ENCODE results near the gene STRN. TPM values are rescaled to one million over a fixed set of nuclear protein-coding genes. Genes with fewer than 3 reads are reported as not detected.
A peak's percentile ranks its signal among the peaks of the same experiment; 100 is the strongest.

Gene STRN
- total and polyA plus RNA-seq, 12 donors, result 2.6 to 36.9 (median 18.1) TPM

- Histone ChIP-seq H3K9me3 (replicated peaks in 1 of 3) (no peaks in the 10 kb centered on the region), H3K27ac (peak overlapping the region in 4 of 5 donors; percentile 45 to 92 (median 82)), H3K36me3 (replicated peaks in 1 of 2) (no peaks in the 10 kb centered on the region), H3K4me1 (replicated peaks in 1 of 2) (peaks cover 0 to 18% of the 10 kb centered on the region in 2 donors), H3K27me3 (no peaks in the 10 kb centered on the region), H3K4me3 (peak overlapping the region in 3 of 4 donors; percentile 42 to 99 (median 66))
- no peak for TF ChIP-seq POLR2A (IDR thresholded peaks at IDR 0.05)
- TF ChIP-seq, protein P1, sequence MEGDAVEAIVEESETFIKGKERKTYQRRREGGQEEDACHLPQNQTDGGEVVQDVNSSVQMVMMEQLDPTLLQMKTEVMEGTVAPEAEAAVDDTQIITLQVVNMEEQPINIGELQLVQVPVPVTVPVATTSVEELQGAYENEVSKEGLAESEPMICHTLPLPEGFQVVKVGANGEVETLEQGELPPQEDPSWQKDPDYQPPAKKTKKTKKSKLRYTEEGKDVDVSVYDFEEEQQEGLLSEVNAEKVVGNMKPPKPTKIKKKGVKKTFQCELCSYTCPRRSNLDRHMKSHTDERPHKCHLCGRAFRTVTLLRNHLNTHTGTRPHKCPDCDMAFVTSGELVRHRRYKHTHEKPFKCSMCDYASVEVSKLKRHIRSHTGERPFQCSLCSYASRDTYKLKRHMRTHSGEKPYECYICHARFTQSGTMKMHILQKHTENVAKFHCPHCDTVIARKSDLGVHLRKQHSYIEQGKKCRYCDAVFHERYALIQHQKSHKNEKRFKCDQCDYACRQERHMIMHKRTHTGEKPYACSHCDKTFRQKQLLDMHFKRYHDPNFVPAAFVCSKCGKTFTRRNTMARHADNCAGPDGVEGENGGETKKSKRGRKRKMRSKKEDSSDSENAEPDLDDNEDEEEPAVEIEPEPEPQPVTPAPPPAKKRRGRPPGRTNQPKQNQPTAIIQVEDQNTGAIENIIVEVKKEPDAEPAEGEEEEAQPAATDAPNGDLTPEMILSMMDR (IDR thresholded peaks at IDR 0.05), result no peak
- no peak for DNase-seq
- intact Hi-C loops (cut with DNase I), result no loop called here
- WGBS, 4 donors, result 16 to 20% (median 18%) methylated on average over 15 of the region's 15 CpGs
Observed at GRCh38 chr2:36967236-36967876, 1.0 kb upstream of the STRN start.

GRCh38 chr2:36965751-36966369, 476 bp downstream of the STRN start:
- 0 to 2% (median 1%) methylated on average over 31 to 41 of the region's 42 CpGs for WGBS, 4 donors
- peak overlapping the region; percentile 43 to 99 (median 74) for H3K4me3 ChIP-seq
- no peaks in the 10 kb centered on the region for H3K36me3 ChIP-seq (replicated peaks in 1 of 2)
- TF ChIP-seq, protein P1 (IDR thresholded peaks at IDR 0.05), result no peak
- no peak for TF ChIP-seq POLR2A (IDR thresholded peaks at IDR 0.05)
- peak overlapping the region in 4 of 5 donors; percentile 76 to 92 (median 86) for H3K27ac ChIP-seq
- DNase-seq, result peak in 4 of 7 donors; percentile 14 to 60 (median 39)
- intact Hi-C loops (cut with DNase I), result no loop called here
- H3K9me3 ChIP-seq (replicated peaks in 1 of 3), result no peaks in the 10 kb centered on the region
- H3K4me1 ChIP-seq (replicated peaks in 1 of 2), result peaks cover 0 to 18% of the 10 kb centered on the region in 2 donors
- no peaks in the 10 kb centered on the region for H3K27me3 ChIP-seq

- peak overlapping the region in 1 of 5 donors; percentile 87 for H3K27ac ChIP-seq
- intact Hi-C loops (cut with DNase I), result no loop called here
- H3K9me3 ChIP-seq (replicated peaks in 1 of 3), result no peaks in the 10 kb centered on the region
- H3K36me3 ChIP-seq (replicated peaks in 1 of 2), result no peaks in the 10 kb centered on the region
- peaks cover 0 to 21% of the 10 kb centered on the region in 2 donors for H3K4me1 ChIP-seq (replicated peaks in 1 of 2)
- H3K4me3 ChIP-seq, result peak overlapping the region in 2 of 4 donors; percentile 91 to 99
- no peaks in the 10 kb centered on the region for H3K27me3 ChIP-seq
- TF ChIP-seq, protein P1 (IDR thresholded peaks at IDR 0.05), result no peak
- no peak for TF ChIP-seq POLR2A (IDR thresholded peaks at IDR 0.05)
- DNase-seq, result no peak
- WGBS, 4 donors, result 19 to 29% (median 27%) methylated on average over 2 of the region's 2 CpGs
Observed at GRCh38 chr2:36965206-36965605, 1.1 kb downstream of the STRN start.

GRCh38 chr2:36964496-36965058, 1.8 kb downstream of the STRN start:
- WGBS, 4 donors, result 68 to 74% (median 72%) methylated on average over 5 of the region's 5 CpGs
- TF ChIP-seq POLR2A (IDR thresholded peaks at IDR 0.05), result no peak
- TF ChIP-seq, protein P1 (IDR thresholded peaks at IDR 0.05), result no peak
- intact Hi-C loops (cut with DNase I), result loop anchor here in 1 of 2 donors (5.0 kb wide), 1 partner anchor 47 kb away; no protein-coding TSS in a partner anchor

More at GRCh38 chr2:36964496-36965058, 1.8 kb downstream of the STRN start:
- H3K4me1 ChIP-seq (replicated peaks in 1 of 2), result peaks cover 0 to 23% of the 10 kb centered on the region in 2 donors
- peak overlapping the region in 2 of 5 donors; percentile 13 to 87 for H3K27ac ChIP-seq
- no peaks in the 10 kb centered on the region for H3K36me3 ChIP-seq (replicated peaks in 1 of 2)
- H3K9me3 ChIP-seq (replicated peaks in 1 of 3), result no peaks in the 10 kb centered on the region
- H3K27me3 ChIP-seq, result no peaks in the 10 kb centered on the region
- H3K4me3 ChIP-seq, result peak overlapping the region in 1 of 4 donors; percentile 99
- no peak for DNase-seq
